ENCODE data around the gene CCDC178.

Gene CCDC178

GRCh38 chr18:32910694-32911296 is 529.7 kb downstream of the CCDC178 start:
- DNase-seq: no peak

GRCh38 chr18:32909798-32910561 is 530.5 kb downstream of the CCDC178 start:
- peak; percentile 6 to 13 for DNase-seq

- DNase-seq: no peak
Measured at GRCh38 chr18:32908424-32908805, 532.1 kb downstream of the CCDC178 start.

- DNase-seq: no peak
Measured at GRCh38 chr18:32907648-32908423, 532.7 kb downstream of the CCDC178 start.

GRCh38 chr18:32907311-32907585 is 533.3 kb downstream of the CCDC178 start:
- no peak for DNase-seq

- no peak for DNase-seq
Measured at GRCh38 chr18:32906506-32907310, 533.8 kb downstream of the CCDC178 start.

- DNase-seq: no peak
Measured at GRCh38 chr18:32905651-32906050, 534.9 kb downstream of the CCDC178 start.

- no peak for DNase-seq
Measured at GRCh38 chr18:32902568-32903330, 537.8 kb downstream of the CCDC178 start.

- DNase-seq: no peak
Measured at GRCh38 chr18:32899819-32900218, 540.7 kb downstream of the CCDC178 start.

GRCh38 chr18:32896776-32897547 is 543.6 kb downstream of the CCDC178 start:
- peak in 1 of 2 donors; percentile 1 for DNase-seq

- no peak for DNase-seq
Measured at GRCh38 chr18:32893915-32894314, 546.6 kb downstream of the CCDC178 start.

- no peak for DNase-seq
Measured at GRCh38 chr18:32891797-32892196, 548.7 kb downstream of the CCDC178 start.

- DNase-seq: no peak
Measured at GRCh38 chr18:32891130-32891529, 549.4 kb downstream of the CCDC178 start.

GRCh38 chr18:32889615-32890593 is 550.6 kb downstream of the CCDC178 start:
- no peak for DNase-seq

GRCh38 chr18:32888306-32888705 is 552.2 kb downstream of the CCDC178 start:
- no peak for DNase-seq

Measured in inflammatory macrophage (primary cell).